A549 (cell line): ENCODE results near the gene PCDH15. TPM values are rescaled to one million over a fixed set of nuclear protein-coding genes. Genes with fewer than 3 reads are reported as not detected.

ENCODE experiments used
- ATAC-seq, 2 experiments: fragments of 200-7000 bp in 1 of 2; fragments of >200 bp in 1 of 2; cut with Nextera tagmentation in 1 of 2; cut with Tn5 transposase in 1 of 2; 3 replicates each; pipeline versions ENCODE4 v1.8.0 to v1.9.1; 2018 to 2020; ENCODE audit warnings: mild to moderate bottlenecking in 1 of 2, moderate library complexity in 1 of 2
- CTCF ChIA-PET: fragments of 300-600 bp; sonication (Branson Sonifier 250); formaldehyde crosslinking; extraction: SDS; loops from one replicate; lab custom pipeline; 2021; ENCODE audit warnings: antibody characterized with exemption, inconsistent platforms; lab: Yijun Ruan, JAX
- POLR2A ChIA-PET: fragments of 350-600 bp; formaldehyde crosslinking; extraction: SDS; loops from one replicate; lab custom pipeline; 2021; ENCODE audit warnings: antibody characterized with exemption, inconsistent platforms; lab: Yijun Ruan, JAX
- DNase-seq, 2 experiments: peaks; one replicate each; pipeline versions ENCODE4 v3.0.0 to v3.0.0-alpha.2; 2011 to 2016; ENCODE audit warnings: low read depth in 1 of 2, low spot score in 1 of 2
- FAIRE-seq: peaks from 2 replicates; lab custom pipeline; 2011; peaks lifted over from hg19 to GRCh38; lab: Jason Lieb, UNC
- H3K27ac ChIP-seq, 2 experiments: fragments of >200 bp; sonication (Bioruptor Twin); formaldehyde crosslinking; 3 replicates each; pipeline ENCODE4 v1.5.1; 2016 to 2017
- H3K4me1 ChIP-seq: fragments of >200 bp; sonication (Bioruptor Twin); formaldehyde crosslinking; 3 replicates; pipeline ENCODE4 v1.6.1; 2016
- H3K4me2 ChIP-seq: fragments of >200 bp; sonication (Bioruptor Twin); formaldehyde crosslinking; 3 replicates; pipeline ENCODE4 v1.6.1; 2016
- H3K4me3 ChIP-seq: fragments of >200 bp; sonication (Bioruptor Twin); formaldehyde crosslinking; 3 replicates; pipeline ENCODE4 v1.5.1; 2016
- H3K9me3 ChIP-seq: fragments of >200 bp; sonication (Bioruptor Twin); formaldehyde crosslinking; 3 replicates; pipeline ENCODE4 v1.6.1; 2016
- BHLHE40 ChIP-seq: IDR thresholded peaks from 2 replicates; pipeline ENCODE4 v1.6.1; 2012; ENCODE audit warnings: low read depth, low read length, inconsistent platforms
- CEBPB ChIP-seq, 2 experiments: fragments of >200 bp in 1 of 2; sonication (Bioruptor Twin) in 1 of 2; formaldehyde crosslinking in 1 of 2; IDR thresholded peaks; 2 replicates each; pipeline ENCODE4 v1.6.1; 2012 to 2016
- EP300 ChIP-seq, 2 experiments: fragments of >200 bp; sonication (Bioruptor Twin); formaldehyde crosslinking; IDR thresholded peaks; 2 replicates in 1 of 2; 3 replicates in 1 of 2; pipeline ENCODE4 v1.6.1; 2016 to 2017
- ESRRA ChIP-seq: fragments of 150-350 bp; IDR thresholded peaks from 2 replicates; pipeline ENCODE4 v1.6.1; 2014; ENCODE audit warnings: mild to moderate bottlenecking, low read length, borderline replicate concordance
- FOSB ChIP-seq: fragments of 250-450 bp; sonication (Bioruptor Pico); IDR thresholded peaks from 2 replicates; pipeline ENCODE4 v1.5.0; 2020; ENCODE audit warnings: mild to moderate bottlenecking, moderate library complexity
- FOSL2 ChIP-seq, 2 experiments: fragments of 450-650 bp in 1 of 2; fragments of >200 bp in 1 of 2; sonication (Bioruptor Twin) in 1 of 2; formaldehyde crosslinking; IDR thresholded peaks; 2 replicates each; pipeline versions ENCODE4 v1.5.0 to v1.6.1; 2016 to 2020; ENCODE audit warnings: mild to moderate bottlenecking in 1 of 2, moderate library complexity in 1 of 2
- FOXS1 ChIP-seq: fragments of 250-450 bp; sonication (Bioruptor Pico); IDR thresholded peaks from 2 replicates; pipeline ENCODE4 v1.5.0; 2020; ENCODE audit warnings: mild to moderate bottlenecking, moderate library complexity
- GATA3 ChIP-seq: IDR thresholded peaks from 2 replicates; pipeline ENCODE4 v1.6.1; 2012; ENCODE audit warnings: borderline replicate concordance
- HDAC2 ChIP-seq: fragments of 200-600 bp; sonication (generic); IDR thresholded peaks from 2 replicates; pipeline ENCODE4 v1.6.1; 2016
- HOXB5 ChIP-seq: fragments of 250-450 bp; sonication (Bioruptor Pico); IDR thresholded peaks from 2 replicates; pipeline ENCODE4 v1.5.0; 2020; ENCODE audit warnings: mild to moderate bottlenecking, moderate library complexity
- JUN ChIP-seq, 2 experiments: fragments of >200 bp; sonication (Bioruptor Twin); formaldehyde crosslinking; IDR thresholded peaks; 2 replicates in 1 of 2; 3 replicates in 1 of 2; pipeline ENCODE4 v1.6.1; 2016 to 2017
- JUNB ChIP-seq: fragments of >200 bp; sonication (Bioruptor Twin); formaldehyde crosslinking; IDR thresholded peaks from 2 replicates; pipeline ENCODE4 v1.6.1; 2016
- MAFK ChIP-seq: fragments of 450-650 bp; IDR thresholded peaks from 2 replicates; pipeline ENCODE4 v1.6.1; 2014; ENCODE audit not compliant: partially characterized antibody
- MAZ ChIP-seq: fragments of 150-350 bp; IDR thresholded peaks from 2 replicates; pipeline ENCODE4 v1.6.1; 2014; ENCODE audit warnings: antibody characterized with exemption, low read depth, low read length, borderline replicate concordance
- NPAS2 ChIP-seq: fragments of 250-450 bp; sonication (Bioruptor Pico); IDR thresholded peaks from 2 replicates; pipeline ENCODE4 v1.8.0; 2022; ENCODE audit warnings: mild to moderate bottlenecking, moderate library complexity, borderline replicate concordance
- RAD21 ChIP-seq, 2 experiments: fragments of >200 bp in 1 of 2; sonication (Bioruptor Twin) in 1 of 2; formaldehyde crosslinking in 1 of 2; IDR thresholded peaks in 1 of 2; conservative IDR thresholded peaks in 1 of 2; 2 replicates in 1 of 2; 3 replicates in 1 of 2; pipeline ENCODE4 v1.6.1; 2012 to 2018; ENCODE audit warnings: inconsistent platforms in 1 of 2
- RNF2 ChIP-seq: fragments of 200-600 bp; sonication (generic); IDR thresholded peaks from 2 replicates; pipeline ENCODE4 v1.6.1; 2016; ENCODE audit warnings: low read depth, mild to moderate bottlenecking, antibody characterized with exemption, moderate library complexity, borderline replicate concordance
- SMC3 ChIP-seq: fragments of >200 bp; sonication (Bioruptor Twin); formaldehyde crosslinking; IDR thresholded peaks from 3 replicates; pipeline ENCODE4 v1.6.1; 2018; ENCODE audit warnings: inconsistent platforms
- TP53 ChIP-seq: fragments of 250-450 bp; sonication (Bioruptor Pico); IDR thresholded peaks from 2 replicates; pipeline ENCODE4 v1.5.0; 2021; ENCODE audit warnings: mild to moderate bottlenecking, moderate library complexity
- ZC3H11A ChIP-seq: fragments of 450-650 bp; IDR thresholded peaks from 2 replicates; pipeline ENCODE4 v1.6.1; 2014; ENCODE audit warnings: antibody characterized with exemption, mild to moderate bottlenecking
- ZSCAN20 ChIP-seq: fragments of 250-450 bp; sonication (Bioruptor Pico); IDR thresholded peaks from 2 replicates; pipeline ENCODE4 v1.8.0; 2022; ENCODE audit warnings: mild to moderate bottlenecking, moderate library complexity
- WGBS: methylation state at CpG from one replicate; pipeline ENCODE4 v1.1.6; 2017; ENCODE audit errors: missing lambda C conversion rate; 5-methylcytosine and 5-hydroxymethylcytosine counted together
- polyA plus RNA-seq, 4 experiments: library from polyadenylated mRNA; depleted of rRNA in 3 of 4; stranded (reverse); fragments of >200 nt; fragmentation: RNase III in 1 of 4; extraction: RNeasy Plus Mini Kit Qiagen cat#74134 plus additional on column Dnase treatment in 1 of 4; gene quantifications; 2 replicates in 3 of 4; 3 replicates in 1 of 4; pipeline ENCODE4 v1.2.3, GENCODE V29; 2011 to 2017
- TF ChIP-seq, protein P1 (sequence below): IDR thresholded peaks from 2 replicates; pipeline ENCODE4 v1.6.1; 2012; ENCODE audit warnings: low read depth, borderline replicate concordance
- TF ChIP-seq, protein P2 (sequence below): IDR thresholded peaks from 2 replicates; pipeline ENCODE4 v1.6.1; 2012
- TF ChIP-seq, protein P3 (sequence below): fragments of 200-600 bp; sonication (generic); IDR thresholded peaks from 2 replicates; pipeline ENCODE4 v1.6.1; 2016; ENCODE audit warnings: antibody characterized with exemption, mild to moderate bottlenecking, moderate library complexity
- TF ChIP-seq, protein P4 (sequence below): fragments of >200 bp; sonication (Bioruptor Twin); formaldehyde crosslinking; IDR thresholded peaks from 2 replicates; pipeline ENCODE4 v1.6.1; 2016
- TF ChIP-seq, protein P5 (sequence below): fragments of 450-650 bp; IDR thresholded peaks from 2 replicates; pipeline ENCODE4 v1.6.1; 2014; ENCODE audit warnings: antibody characterized with exemption
- TF ChIP-seq, protein P6 (sequence below): fragments of 250-450 bp; sonication (Bioruptor Pico); IDR thresholded peaks from 2 replicates; pipeline ENCODE4 v1.5.0; 2020; ENCODE audit warnings: low read depth, mild to moderate bottlenecking, moderate library complexity

PCDH15 gene
- polyA plus RNA-seq, 2 of the 4 experiments (the other 2 are of a cell fraction) = 0.03 TPM; not detected in 1

DNA sequence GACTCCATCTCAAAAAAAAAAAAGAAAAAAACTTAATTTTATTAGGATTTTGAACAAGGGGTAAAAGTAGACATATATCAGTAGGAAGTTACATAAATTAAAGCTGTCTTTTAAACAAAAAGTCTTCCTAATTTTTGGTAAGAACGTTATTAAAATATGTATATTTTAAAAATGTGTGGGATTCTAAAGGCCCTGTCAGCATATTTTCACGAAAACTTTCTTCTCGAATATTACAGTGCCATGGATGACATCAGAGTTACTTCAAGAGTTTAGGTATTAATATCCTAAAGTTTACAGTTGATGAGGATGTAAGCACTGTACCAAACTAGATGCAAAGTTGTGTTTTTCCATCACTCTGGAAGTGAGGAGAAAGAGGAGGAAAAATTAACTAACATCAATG lies 820.8 kb downstream of the PCDH15 start:
- POLR2A ChIA-PET = no interaction called here

DNA sequence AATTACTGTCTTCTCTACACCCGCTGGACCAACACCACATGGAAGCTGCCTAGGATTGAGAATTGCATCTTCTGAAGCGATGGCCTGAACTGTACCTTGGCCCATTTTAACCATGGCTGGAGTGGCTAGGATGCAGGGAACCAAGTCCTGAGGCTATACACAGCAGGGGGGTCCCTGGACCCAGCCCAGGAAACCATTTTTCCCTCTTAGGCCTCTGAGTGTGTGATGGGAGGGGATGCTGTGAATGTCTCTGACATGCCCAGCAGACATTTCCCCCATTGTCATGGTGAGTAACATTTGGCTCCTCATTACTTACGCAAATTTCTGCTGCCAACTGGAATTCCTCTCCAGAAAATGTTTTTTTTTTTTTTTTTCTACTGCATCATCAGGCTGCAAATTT lies 822.7 kb downstream of the PCDH15 start:
- no peak for FAIRE-seq
- no peaks in the 10 kb centered on the region for H3K4me1 ChIP-seq
- ChIA-PET CTCF (no interaction called here), POLR2A (no interaction called here)
- TF ChIP-seq FOSL2 (IDR thresholded peaks at IDR 0.05) (no peak), FOSL2 (CRISPR knock-in tag; IDR thresholded peaks at IDR 0.05) (no peak), RNF2 (no peak), CEBPB (IDR thresholded peaks at IDR 0.05) (no peak), NPAS2 (CRISPR knock-in tag) (no peak), TP53 (CRISPR knock-in tag) (no peak), FOSB (no peak), JUNB (no peak), EP300 (IDR thresholded peaks at IDR 0.05) (no peak), ZSCAN20 (CRISPR knock-in tag) (no peak), JUN (IDR thresholded peaks at IDR 0.05) (no peak), HDAC2 (no peak), GATA3 (no peak)
- TF ChIP-seq, protein P1, sequence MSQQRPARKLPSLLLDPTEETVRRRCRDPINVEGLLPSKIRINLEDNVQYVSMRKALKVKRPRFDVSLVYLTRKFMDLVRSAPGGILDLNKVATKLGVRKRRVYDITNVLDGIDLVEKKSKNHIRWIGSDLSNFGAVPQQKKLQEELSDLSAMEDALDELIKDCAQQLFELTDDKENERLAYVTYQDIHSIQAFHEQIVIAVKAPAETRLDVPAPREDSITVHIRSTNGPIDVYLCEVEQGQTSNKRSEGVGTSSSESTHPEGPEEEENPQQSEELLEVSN = no peak
- TF ChIP-seq, protein P2, sequence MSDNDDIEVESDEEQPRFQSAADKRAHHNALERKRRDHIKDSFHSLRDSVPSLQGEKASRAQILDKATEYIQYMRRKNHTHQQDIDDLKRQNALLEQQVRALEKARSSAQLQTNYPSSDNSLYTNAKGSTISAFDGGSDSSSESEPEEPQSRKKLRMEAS = no peak
- TF ChIP-seq, protein P3, sequence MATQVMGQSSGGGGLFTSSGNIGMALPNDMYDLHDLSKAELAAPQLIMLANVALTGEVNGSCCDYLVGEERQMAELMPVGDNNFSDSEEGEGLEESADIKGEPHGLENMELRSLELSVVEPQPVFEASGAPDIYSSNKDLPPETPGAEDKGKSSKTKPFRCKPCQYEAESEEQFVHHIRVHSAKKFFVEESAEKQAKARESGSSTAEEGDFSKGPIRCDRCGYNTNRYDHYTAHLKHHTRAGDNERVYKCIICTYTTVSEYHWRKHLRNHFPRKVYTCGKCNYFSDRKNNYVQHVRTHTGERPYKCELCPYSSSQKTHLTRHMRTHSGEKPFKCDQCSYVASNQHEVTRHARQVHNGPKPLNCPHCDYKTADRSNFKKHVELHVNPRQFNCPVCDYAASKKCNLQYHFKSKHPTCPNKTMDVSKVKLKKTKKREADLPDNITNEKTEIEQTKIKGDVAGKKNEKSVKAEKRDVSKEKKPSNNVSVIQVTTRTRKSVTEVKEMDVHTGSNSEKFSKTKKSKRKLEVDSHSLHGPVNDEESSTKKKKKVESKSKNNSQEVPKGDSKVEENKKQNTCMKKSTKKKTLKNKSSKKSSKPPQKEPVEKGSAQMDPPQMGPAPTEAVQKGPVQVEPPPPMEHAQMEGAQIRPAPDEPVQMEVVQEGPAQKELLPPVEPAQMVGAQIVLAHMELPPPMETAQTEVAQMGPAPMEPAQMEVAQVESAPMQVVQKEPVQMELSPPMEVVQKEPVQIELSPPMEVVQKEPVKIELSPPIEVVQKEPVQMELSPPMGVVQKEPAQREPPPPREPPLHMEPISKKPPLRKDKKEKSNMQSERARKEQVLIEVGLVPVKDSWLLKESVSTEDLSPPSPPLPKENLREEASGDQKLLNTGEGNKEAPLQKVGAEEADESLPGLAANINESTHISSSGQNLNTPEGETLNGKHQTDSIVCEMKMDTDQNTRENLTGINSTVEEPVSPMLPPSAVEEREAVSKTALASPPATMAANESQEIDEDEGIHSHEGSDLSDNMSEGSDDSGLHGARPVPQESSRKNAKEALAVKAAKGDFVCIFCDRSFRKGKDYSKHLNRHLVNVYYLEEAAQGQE = no peak
- TF ChIP-seq, protein P4, sequence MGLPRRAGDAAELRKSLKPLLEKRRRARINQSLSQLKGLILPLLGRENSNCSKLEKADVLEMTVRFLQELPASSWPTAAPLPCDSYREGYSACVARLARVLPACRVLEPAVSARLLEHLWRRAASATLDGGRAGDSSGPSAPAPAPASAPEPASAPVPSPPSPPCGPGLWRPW = no peak
- TF ChIP-seq, protein P5, sequence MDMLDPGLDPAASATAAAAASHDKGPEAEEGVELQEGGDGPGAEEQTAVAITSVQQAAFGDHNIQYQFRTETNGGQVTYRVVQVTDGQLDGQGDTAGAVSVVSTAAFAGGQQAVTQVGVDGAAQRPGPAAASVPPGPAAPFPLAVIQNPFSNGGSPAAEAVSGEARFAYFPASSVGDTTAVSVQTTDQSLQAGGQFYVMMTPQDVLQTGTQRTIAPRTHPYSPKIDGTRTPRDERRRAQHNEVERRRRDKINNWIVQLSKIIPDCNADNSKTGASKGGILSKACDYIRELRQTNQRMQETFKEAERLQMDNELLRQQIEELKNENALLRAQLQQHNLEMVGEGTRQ = no peak
- no peak for ATAC-seq
- DNase-seq = no peak
- H3K4me2 ChIP-seq = no peak overlapping the region
- H3K27ac ChIP-seq = no peak overlapping the region
- no peaks in the 10 kb centered on the region for H3K9me3 ChIP-seq
- WGBS = 26% methylated on average over 3 of the region's 3 CpGs
- no peak overlapping the region for H3K4me3 ChIP-seq

More for the DNA sequence above, 820.8 kb downstream of the PCDH15 start:
- FAIRE-seq = no peak
- Histone ChIP-seq H3K4me3 (no peak overlapping the region), H3K27ac (no peak overlapping the region), H3K4me2 (no peak overlapping the region), H3K4me1 (no peaks in the 10 kb centered on the region), H3K9me3 (no peaks in the 10 kb centered on the region)
- ATAC-seq = no peak
- DNase-seq = no peak
- peak; percentile 25 for TF ChIP-seq MAFK
- TF ChIP-seq MAZ = no peak
- no peak for TF ChIP-seq ESRRA
- CTCF ChIA-PET = no interaction called here
- under 1% methylated on average over 3 of the region's 3 CpGs for WGBS

DNA sequence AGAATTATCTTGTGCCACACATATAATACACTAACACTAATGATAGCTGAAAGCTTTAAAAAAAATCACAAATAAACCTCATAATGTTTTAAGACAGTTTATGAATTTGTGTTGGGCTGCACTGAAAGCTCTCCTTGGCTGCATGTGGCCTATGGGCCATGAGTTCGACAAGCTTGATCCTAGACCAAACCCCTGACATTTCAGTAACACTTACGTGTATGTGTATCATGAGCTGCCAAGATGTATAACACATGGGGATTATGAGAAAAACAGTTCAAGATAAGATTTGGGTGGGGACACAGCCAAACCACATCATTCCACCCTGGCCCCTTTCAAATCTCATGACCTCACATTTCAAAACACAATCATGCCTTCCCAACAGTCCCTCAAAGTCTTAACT lies 823.8 kb downstream of the PCDH15 start:
- ChIA-PET POLR2A (no interaction called here), CTCF (no interaction called here)
- Histone ChIP-seq H3K27ac (no peak overlapping the region), H3K9me3 (no peaks in the 10 kb centered on the region), H3K4me3 (no peak overlapping the region), H3K4me2 (no peak overlapping the region), H3K4me1 (no peaks in the 10 kb centered on the region)
- ATAC-seq = no peak
- TF ChIP-seq MAZ (no peak), ESRRA (no peak), FOXS1 (CRISPR knock-in tag) (no peak), ZC3H11A (no peak), TP53 (CRISPR knock-in tag) (no peak), RAD21 (conservative IDR thresholded peaks at IDR 0.05 in 1 of 2, IDR thresholded peaks at IDR 0.05 in 1 of 2) (no peak), BHLHE40 (no peak), HOXB5 (CRISPR knock-in tag) (no peak), MAFK (no peak), SMC3 (no peak), FOSL2 (IDR thresholded peaks at IDR 0.05) (no peak), FOSL2 (CRISPR knock-in tag; IDR thresholded peaks at IDR 0.05) (no peak)
- TF ChIP-seq, protein P6, sequence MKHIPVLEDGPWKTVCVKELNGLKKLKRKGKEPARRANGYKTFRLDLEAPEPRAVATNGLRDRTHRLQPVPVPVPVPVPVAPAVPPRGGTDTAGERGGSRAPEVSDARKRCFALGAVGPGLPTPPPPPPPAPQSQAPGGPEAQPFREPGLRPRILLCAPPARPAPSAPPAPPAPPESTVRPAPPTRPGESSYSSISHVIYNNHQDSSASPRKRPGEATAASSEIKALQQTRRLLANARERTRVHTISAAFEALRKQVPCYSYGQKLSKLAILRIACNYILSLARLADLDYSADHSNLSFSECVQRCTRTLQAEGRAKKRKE (CRISPR knock-in tag) = no peak
- TF ChIP-seq, protein P4 = no peak
- FAIRE-seq = no peak
- WGBS = 47% methylated on average over 2 of the region's 2 CpGs
- DNase-seq = no peak
